CD4-positive, alpha-beta T cell treated with Interleukin-17A for 4 hours (primary cell): ENCODE measurements around the gene PRAMEF13.
"Not testable (repeated sequence)": the region's sequence is repeated elsewhere in the genome, so short reads cannot be mapped to it uniquely, and the experiment has no call there.

ENCODE experiments used
- DNase-seq: peaks from one replicate; pipeline ENCODE4 v3.0.0-alpha.2; 2020; ENCODE audit warnings: mixed read lengths

Gene PRAMEF13

GRCh38 chr1:13155909-13156308 is 45.3 kb downstream of the PRAMEF13 start, which contains the start of gene PRAMEF26:
Gene PRAMEF26 (minus strand): TSS chr1:13156009. CDS start chr1:13153095, 2,914 bp downstream.
- DNase-seq: not testable (repeated sequence)
